Fibroblast of skin of back (primary cell): ENCODE results near the gene MTOR.

Source experiments
- DNase-seq: peaks from one replicate; pipeline ENCODE4 v3.0.0-alpha.2; 2013

The MTOR gene

GRCh38 chr1:11280719-11281376 lies 18.5 kb upstream of the MTOR start:
- no peak for DNase-seq

- DNase-seq, result no peak
Measured at GRCh38 chr1:11279630-11280029, 17.3 kb upstream of the MTOR start.

- DNase-seq, result no peak
Measured at GRCh38 chr1:11279152-11279551, 16.8 kb upstream of the MTOR start.

GRCh38 chr1:11273595-11274234 lies 11.4 kb upstream of the MTOR start:
- no peak for DNase-seq

GRCh38 chr1:11272832-11273594 lies 10.7 kb upstream of the MTOR start, which contains the start of gene UBIAD1:
TSS of gene UBIAD1 (plus strand) at chr1:11273198. CDS start at chr1:11273532, 334 bp downstream.
- DNase-seq, result peak; percentile 86

- DNase-seq, result no peak
Measured at GRCh38 chr1:11272544-11272831, 10.1 kb upstream of the MTOR start.

- DNase-seq, result peak; percentile 58
Measured at GRCh38 chr1:11267350-11268337, 5.3 kb upstream of the MTOR start.

GRCh38 chr1:11266268-11267074 lies 4.1 kb upstream of the MTOR start:
- DNase-seq, result no peak

GRCh38 chr1:11256299-11256698 lies 6.1 kb downstream of the MTOR start:
- no peak for DNase-seq

- DNase-seq, result no peak
Measured at GRCh38 chr1:11253226-11253625, 9.1 kb downstream of the MTOR start.

- no peak for DNase-seq
Measured at GRCh38 chr1:11252538-11252937, 9.8 kb downstream of the MTOR start.

GRCh38 chr1:11248169-11248568 lies 14.2 kb downstream of the MTOR start:
- DNase-seq, result no peak

- no peak for DNase-seq
Measured at GRCh38 chr1:11245904-11246719, 16.2 kb downstream of the MTOR start.

- no peak for DNase-seq
Measured at GRCh38 chr1:11245248-11245647, 17.1 kb downstream of the MTOR start.

- DNase-seq, result no peak
Measured at GRCh38 chr1:11238311-11238710, 24.0 kb downstream of the MTOR start.

- DNase-seq, result no peak
Measured at GRCh38 chr1:11237356-11237755, 25.0 kb downstream of the MTOR start.

GRCh38 chr1:11233208-11233607 lies 29.1 kb downstream of the MTOR start:
- no peak for DNase-seq

GRCh38 chr1:11229203-11229602 lies 33.1 kb downstream of the MTOR start:
- no peak for DNase-seq

GRCh38 chr1:11227106-11228077 lies 35.0 kb downstream of the MTOR start:
- peak; percentile 10 for DNase-seq

- DNase-seq, result no peak
Measured at GRCh38 chr1:11216074-11216473, 46.3 kb downstream of the MTOR start.
